ENCODE results near the gene UGGT2.
"Not testable (repeated sequence)": the region's sequence is repeated elsewhere in the genome, so short reads cannot be mapped to it uniquely, and the experiment has no call there.

Gene UGGT2

GRCh38 chr13:96051491-96051890 is 1.7 kb downstream of the UGGT2 start:
- DNase-seq, result not testable (repeated sequence)

GRCh38 chr13:96050955-96051354 is 2.2 kb downstream of the UGGT2 start:
- DNase-seq, result not testable (repeated sequence)

- DNase-seq, result not testable (repeated sequence)
These were observed 6.6 kb downstream of the UGGT2 start for GRCh38 chr13:96046449-96047126.

DNA sequence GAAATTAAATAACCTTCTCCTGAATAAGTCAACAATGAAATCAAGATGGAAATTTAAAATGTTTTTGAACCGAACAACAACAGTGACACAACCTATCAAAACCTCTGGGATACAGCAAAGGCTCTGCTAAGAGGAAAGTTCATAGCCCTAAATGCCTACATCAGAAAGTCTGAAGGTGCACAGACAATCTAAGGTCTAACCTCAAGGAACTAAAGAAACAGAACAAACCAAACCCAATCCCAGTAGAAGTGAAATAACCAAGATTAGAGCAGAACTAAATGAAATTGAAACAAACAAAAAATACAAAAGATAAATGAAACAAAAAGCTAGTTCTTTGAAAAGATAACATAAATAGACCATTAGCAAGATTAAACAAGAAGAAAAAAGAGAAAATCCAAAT is 9.0 kb downstream of the UGGT2 start:
- no peak for DNase-seq

DNA sequence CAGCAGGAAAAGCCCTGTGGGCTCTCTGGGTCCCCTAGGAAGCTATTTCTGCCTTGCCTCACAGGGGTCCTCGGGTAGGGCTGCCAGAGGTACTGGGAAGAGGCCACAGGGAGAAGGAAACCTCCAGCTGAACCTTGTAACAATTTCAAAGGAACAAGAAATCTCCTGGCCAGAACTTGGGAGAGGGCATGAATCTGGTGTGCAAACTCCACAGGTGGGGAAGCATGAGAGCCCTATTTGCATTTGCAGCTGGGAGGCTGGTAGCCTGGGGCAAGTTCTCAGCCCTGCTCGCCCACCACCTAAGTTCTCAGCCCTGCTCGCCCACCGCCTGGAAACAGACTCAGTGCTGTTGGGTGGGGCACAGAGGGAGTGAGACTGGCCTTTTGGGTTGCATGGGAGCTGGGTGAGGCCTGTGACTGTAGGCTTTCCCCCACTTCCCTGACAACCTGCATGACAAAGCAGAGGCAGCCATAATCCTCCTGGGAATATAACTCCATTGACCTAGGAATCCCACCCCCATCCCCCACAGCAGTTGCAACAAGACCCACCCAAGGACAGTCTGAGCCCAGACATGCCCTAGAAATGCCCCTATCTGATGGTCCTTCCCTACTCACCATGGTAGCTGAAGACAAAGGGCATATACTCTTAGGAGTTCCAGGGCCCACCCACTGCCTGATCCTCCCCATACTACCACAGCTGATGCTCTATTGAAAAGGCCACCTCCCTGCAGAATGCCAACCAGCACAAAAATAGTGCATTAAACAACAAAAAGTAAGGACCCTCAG is 11.7 kb downstream of the UGGT2 start:
- DNase-seq, result no peak

GRCh38 chr13:96036515-96036914 is 16.7 kb downstream of the UGGT2 start:
- no peak for DNase-seq

- DNase-seq, result no peak
These were observed 18.5 kb downstream of the UGGT2 start for GRCh38 chr13:96034662-96035061.

DNA sequence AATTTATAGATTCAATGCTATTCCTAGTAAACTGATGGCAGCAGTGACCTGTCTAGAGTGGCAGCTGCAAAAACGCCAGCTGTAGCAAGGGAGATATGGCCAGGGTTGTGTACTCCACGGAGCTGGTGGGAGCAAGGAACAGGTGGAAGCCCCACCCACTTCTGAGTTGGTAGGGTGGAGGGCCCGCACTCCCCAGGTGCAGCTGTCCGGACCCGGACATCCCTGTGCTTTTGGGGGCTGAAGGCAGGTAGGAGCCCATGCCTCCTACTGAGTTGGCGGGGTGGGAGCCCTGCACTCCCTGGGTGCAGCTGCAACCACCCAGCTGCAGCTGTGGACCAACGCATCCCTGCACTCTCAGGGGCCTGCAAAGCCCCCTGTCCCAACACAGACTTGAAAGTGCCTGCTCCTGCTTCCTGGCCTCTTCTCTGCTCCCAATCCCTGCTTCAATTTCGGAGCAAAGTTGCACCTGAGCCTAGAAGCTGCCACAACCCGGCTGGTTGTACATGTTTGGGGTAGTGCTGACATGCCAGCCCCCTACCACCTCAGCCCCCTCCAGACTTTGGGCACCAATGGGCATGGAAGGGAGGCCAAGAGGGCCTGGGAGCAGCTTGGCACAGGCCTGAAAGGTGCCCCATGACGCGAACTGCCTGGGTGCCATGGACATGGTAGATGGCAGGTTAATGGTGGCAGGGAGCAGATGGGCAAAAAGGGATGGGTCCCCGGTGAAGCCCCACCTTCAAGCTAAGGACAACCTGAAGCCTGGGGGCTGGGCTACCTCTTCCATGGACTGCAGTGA is 19.8 kb downstream of the UGGT2 start:
- DNase-seq, result no peak

- DNase-seq, result no peak
These were observed 20.5 kb downstream of the UGGT2 start for GRCh38 chr13:96032717-96033116.

DNA sequence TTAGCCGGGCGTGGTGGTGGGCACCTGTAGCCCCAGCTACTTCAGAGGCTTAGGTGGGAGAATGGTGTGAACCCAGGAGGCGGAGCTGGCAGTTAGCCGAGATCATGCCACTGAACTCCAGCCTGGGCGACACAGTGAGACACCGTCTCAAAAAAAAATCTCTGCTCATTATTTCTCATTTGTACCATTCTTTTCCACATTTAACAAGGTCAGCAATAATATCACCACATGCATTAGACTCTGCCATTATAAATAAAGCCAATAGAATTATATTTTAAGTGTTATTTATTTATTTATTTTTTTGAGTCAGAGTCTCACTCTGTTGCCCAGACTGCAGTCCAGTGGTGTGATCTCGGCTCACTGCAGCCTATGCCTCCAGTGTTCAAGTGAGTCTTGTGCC is 24.2 kb downstream of the UGGT2 start:
- DNase-seq, result no peak

- DNase-seq, result no peak
These were observed 25.7 kb downstream of the UGGT2 start for GRCh38 chr13:96027496-96027895.

GRCh38 chr13:96025283-96025682 is 27.9 kb downstream of the UGGT2 start:
- no peak for DNase-seq

DNA sequence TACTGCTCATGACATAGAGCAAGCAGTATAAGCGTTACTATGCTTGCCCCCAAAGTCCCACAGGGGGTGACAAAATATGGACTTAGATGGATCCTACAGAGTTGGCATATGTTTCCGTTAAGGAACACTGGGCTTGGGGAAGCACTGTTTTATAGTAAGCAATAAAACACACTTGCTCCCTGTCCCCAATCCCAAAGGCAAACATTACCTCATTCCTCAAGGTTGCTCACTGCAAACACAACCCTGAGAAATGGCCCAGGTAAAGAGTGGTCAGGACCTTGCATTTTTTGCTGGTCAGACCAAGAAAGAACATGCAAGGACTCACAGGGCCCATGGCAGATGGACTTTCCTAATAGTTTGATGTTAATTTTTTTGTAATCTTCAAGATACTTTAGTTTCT is 32.3 kb downstream of the UGGT2 start:
- no peak for DNase-seq

- peak; percentile 56 for DNase-seq
These were observed 33.0 kb downstream of the UGGT2 start for GRCh38 chr13:96020155-96020575.

- no peak for DNase-seq
These were observed 35.1 kb downstream of the UGGT2 start for GRCh38 chr13:96018135-96018534.

GRCh38 chr13:96011291-96011872 is 41.8 kb downstream of the UGGT2 start:
- no peak for DNase-seq

DNA sequence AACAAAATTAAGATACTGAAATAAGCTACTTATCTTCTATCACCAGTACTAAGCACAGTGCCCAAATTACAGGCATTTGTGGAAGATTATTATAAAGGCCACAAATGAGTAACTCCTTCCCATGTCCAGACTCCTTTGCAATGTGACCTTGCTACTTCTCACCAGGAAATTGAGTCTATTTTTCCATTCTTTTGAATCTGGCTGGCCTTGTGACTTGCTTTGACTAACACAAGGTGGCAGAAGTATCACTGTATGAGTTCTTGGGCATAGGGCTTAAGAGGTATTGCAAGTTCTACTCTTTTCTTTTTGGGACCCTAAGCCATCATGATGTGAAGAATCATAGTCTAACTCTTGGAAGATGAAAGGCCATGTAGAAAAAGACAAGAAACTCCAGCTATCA is 49.9 kb downstream of the UGGT2 start:
- no peak for DNase-seq

DNA sequence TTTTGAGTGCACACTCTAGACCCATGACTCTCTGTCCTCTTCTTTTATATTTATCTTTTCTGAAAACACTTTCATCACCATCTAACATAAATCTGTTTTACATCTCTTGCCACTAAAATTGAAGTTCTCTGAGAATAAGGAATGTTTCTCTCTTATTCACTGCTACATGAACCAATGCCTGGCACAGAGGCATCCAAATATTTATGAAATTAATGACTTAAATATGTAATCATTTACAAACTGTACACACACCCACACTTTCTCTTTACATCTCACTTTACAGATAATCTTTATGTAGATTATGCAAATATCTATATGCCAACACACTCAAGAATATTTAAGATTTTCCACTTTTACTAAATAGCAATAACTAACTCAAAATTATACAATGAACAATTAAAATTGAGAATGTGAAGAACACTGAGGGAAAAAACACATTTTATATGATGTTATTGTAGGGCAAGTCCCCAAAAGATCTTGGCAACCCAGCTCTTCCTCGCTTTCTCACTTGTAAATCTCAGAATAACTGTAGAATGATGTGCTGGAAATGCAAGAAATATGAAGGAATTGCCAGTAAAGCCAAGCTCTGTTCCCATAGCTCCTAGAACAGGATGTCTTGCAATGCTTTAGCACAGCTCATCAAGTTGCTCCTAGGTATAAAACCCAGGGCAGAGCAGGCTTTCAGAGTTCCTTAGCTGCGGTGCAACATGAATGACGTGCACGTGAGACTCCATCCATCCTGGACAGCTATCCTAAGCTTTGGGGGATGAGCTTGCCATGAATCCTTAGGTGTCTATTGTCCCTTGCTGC is 50.7 kb downstream of the UGGT2 start:
- DNase-seq, result no peak

DNA sequence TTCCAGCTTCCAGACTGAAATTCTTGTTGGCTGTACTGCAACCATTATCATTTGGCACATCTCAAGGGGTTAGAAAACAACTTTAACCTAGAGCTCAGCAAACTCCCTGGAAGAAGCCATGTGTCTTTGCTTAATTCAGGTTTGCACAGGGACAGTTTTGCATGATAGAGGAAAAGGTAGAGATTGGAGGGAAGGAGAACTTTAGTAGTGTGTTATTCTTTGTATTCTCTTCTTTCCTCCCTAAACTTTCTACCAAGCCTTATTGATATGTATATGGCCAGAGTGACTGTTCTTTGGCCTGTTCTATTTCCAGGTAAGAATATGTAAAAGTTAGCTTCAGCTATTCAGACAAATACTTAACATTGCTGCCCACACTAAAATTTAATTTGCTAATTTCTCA is 53.1 kb downstream of the UGGT2 start:
- no peak for DNase-seq

GRCh38 chr13:95987841-95988240 is 65.4 kb downstream of the UGGT2 start:
- DNase-seq, result no peak

DNA sequence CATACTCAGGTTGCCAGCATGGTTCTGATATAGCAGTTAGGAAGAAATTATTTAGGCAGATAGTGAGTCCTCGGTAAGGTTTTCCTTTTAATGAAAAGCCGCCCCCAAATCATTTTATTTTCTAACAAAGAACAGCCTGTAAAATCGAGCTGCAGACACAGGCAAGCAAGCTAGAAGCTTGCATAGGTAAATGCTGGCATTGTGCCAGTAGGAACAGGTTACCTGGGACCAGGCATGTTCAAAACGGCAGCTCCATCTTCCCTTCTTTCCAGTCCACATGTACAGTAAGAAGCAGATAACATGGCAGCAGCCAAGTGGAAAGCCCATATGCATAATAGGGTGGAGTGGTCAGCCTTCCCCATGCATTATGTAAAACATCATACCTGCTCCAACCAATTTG is 71.1 kb downstream of the UGGT2 start:
- no peak for DNase-seq

DNA sequence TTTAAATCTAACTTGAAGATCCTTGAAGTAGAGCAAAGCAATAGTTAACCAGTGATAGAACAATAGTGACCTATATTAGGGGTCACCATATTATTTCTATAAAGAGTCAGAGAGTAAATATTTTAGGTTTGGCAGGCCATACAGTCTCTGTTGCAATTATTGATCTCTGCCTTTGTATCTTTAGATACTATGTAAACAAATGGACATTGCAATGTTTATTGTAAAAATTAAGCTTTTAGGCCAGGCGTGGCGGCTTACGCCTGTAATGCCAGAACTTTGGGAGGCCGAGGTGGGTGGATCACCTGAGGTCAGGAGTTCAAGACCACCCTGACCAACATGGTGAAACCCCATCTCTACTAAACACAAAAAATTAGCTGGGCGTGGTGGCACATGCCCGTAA is 80.5 kb downstream of the UGGT2 start:
- not testable (repeated sequence) for DNase-seq
